PFSK-1 (cell line): ENCODE results near the gene ZNF683.

Experiments
- FOXP2 ChIP-seq: optimal IDR thresholded peaks from 2 replicates; pipeline ENCODE3; 2011; ENCODE audit warnings: borderline replicate concordance, control low read depth, inconsistent platforms; ENCODE audit not compliant: insufficient read depth; ENCODE audit errors: extremely low read length, extremely low read depth
- POLR2AphosphoS5 ChIP-seq: IDR thresholded peaks from 2 replicates; pipeline ENCODE4 v1.6.1; 2012; ENCODE audit warnings: low read depth, mild to moderate bottlenecking, control low read depth, low read length, moderate library complexity
- REST ChIP-seq, 2 experiments: IDR thresholded peaks; 2 replicates each; pipeline versions ENCODE4 v1.6.1 to v1.8.0; 2011 to 2012; ENCODE audit warnings: low read depth in 2 of 2, low read length in 2 of 2, control low read depth in 1 of 2, inconsistent platforms in 1 of 2, mild to moderate bottlenecking in 1 of 2, moderate library complexity in 1 of 2; ENCODE audit not compliant: insufficient read depth in 1 of 2
- SIN3A ChIP-seq: IDR thresholded peaks from 2 replicates; pipeline ENCODE4 v1.6.1; 2012; ENCODE audit warnings: mild to moderate bottlenecking, low read length, moderate library complexity, borderline replicate concordance; ENCODE audit not compliant: insufficient read depth
- TAF1 ChIP-seq: IDR thresholded peaks from 2 replicates; pipeline ENCODE4 v1.6.1; 2012; ENCODE audit warnings: low read length, control low read depth, borderline replicate concordance; ENCODE audit not compliant: insufficient read depth

The ZNF683 gene

GRCh38 chr1:26359981-26360806 lies 12.4 kb downstream of the ZNF683 start:
- no peak for TF ChIP-seq TAF1
- no peak for TF ChIP-seq POLR2AphosphoS5
- TF ChIP-seq REST (IDR thresholded peaks at IDR 0.05; ENCODE audit: insufficient read depth in 1 of 2, low read depth in 2 of 2, low read length in 2 of 2) = no peak
- TF ChIP-seq SIN3A = no peak

DNA sequence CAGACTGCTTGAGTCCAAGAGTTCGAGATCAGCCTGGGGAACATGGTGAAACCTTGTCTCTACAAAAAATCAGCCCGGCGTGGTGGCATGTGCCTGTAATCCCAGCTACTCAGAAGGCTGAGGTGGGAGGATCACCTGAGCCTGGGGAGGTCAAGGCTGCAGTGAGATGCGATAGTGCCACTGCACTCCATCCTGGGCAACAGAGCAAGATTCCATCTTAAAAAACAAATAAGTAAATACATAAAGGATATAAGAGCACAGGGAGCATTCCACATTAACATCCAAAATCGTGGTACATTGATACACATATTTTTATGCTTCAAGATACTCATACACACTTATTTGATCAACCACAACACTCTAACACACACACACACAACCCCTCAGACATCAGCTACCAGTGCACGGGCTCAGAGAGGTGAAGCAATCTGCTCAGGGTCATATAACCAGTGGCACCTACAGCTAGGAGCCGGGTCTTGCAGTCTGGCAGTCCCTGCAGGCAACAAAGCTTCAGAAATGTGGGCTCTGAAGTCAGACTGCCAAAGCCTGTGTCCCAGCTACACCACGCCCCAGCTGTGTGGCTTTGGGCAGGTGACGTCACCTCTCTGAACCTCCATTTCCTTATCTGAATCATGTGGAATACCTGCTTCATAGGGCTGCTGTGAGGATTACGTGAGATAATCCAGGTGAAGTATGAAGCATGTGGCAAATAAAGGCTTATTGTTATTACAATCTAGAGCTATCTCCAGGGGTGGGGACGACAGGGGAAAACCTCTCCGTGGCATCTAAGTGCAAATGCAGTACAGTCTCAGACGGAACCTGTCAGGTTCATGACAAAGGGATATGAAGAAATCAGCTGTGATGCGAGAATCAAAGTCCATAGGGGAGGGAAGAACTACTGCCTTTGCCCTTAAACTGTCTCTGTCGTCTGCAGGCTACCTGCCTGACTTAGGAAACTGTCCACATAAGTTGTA lies 13.9 kb downstream of the ZNF683 start:
- TF ChIP-seq SIN3A = no peak
- TF ChIP-seq FOXP2 = no peak
- no peak for TF ChIP-seq TAF1
- no peak for TF ChIP-seq REST (IDR thresholded peaks at IDR 0.05; ENCODE audit: insufficient read depth in 1 of 2, low read depth in 2 of 2, low read length in 2 of 2)
- TF ChIP-seq POLR2AphosphoS5 = no peak

DNA sequence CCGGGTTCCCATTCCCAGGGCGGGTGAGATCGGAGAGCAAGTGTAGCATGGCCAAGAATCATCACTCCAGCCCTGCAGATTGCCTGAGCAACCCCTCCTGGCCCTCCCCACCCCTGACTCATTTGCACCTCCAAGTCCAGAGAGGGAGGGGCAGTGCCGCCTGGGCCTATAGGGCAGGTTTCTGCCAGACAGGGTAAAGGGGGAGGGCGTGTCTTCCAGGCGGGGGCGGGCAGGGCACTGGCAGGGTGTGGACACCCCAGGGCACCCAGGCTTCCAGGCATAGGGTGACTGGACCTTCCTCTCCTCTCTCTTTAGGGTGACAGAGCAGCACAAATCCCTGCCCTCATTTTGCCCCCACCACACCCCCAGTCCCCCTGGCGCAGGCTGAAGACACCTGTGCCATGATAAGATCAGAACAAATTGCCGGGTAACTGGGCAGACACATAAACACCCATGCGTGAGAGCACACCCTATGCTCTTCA lies 15.4 kb downstream of the ZNF683 start:
- TF ChIP-seq TAF1 (no peak), REST (IDR thresholded peaks at IDR 0.05; ENCODE audit: insufficient read depth in 1 of 2, low read depth in 2 of 2, low read length in 2 of 2) (no peak), SIN3A (no peak), FOXP2 (no peak), POLR2AphosphoS5 (no peak)

DNA sequence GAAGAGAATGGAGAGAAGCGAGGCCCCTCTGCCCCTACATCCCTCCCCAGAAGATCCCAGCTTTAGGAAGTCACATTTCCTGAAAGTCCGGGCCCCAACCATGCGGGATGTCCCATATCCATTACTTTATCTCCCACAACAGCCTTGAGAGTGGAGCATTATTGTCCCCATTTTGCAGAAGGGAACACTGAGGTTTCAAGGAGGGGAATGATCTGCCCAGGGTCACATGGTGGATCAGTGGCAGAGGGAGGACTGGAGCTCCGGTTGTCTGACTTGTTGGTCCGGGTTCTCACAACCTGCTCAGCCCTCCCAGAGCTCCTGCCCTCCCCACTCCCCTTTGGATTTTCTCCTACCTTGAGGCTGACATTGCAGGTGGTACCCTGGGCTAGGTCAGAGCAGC lies 16.4 kb downstream of the ZNF683 start:
- TF ChIP-seq POLR2AphosphoS5 (no peak), TAF1 (no peak), FOXP2 (no peak), SIN3A (no peak), REST (IDR thresholded peaks at IDR 0.05; ENCODE audit: insufficient read depth in 1 of 2, low read depth in 2 of 2, low read length in 2 of 2) (no peak)
